ENCODE data around the gene GPD1.

The GPD1 gene

DNA sequence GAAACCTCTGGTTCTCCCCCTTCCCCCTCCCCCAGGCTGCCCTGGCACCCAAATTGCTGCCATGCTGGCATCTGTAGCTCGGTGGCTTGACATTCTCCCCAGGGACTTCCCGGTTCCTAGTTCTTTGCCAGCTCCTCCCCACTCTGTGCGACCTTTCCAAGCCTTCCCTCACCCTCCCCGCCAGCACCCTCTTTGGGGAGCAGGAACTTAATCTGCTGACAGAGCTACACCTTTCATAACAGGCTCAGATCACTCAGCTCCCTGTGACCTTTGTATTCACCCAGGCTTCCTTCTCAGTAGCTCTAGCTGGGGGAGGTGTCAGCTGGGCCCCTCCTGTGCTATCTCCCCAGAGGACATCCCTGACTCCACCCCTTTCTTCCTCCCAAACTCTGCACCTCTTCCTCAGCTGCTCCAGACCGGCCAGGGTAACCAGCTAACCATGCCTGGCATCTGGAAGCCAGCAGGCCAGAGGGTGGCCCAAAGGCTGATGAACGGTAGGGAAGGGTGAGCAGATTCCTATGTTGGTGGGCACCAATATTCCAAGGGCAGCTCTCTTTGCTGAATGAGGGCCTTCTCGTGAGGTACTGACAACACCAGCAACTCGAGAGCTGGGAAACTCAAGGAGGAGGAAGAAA, 6.4 kb downstream of the GPD1 start:
- DNase-seq (ENCODE audit: low read depth) = peak; percentile 72
- no peak overlapping the region for H3K4me3 ChIP-seq (ENCODE audit: low read depth, low read length)
- TF ChIP-seq, protein P1, sequence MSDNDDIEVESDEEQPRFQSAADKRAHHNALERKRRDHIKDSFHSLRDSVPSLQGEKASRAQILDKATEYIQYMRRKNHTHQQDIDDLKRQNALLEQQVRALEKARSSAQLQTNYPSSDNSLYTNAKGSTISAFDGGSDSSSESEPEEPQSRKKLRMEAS (IDR thresholded peaks at IDR 0.05; ENCODE audit: low read depth, low read length) = no peak
- TF ChIP-seq MYC (IDR thresholded peaks at IDR 0.05; ENCODE audit: low read depth, low read length) (no peak), POLR2A (IDR thresholded peaks at IDR 0.05; ENCODE audit: extremely low read depth, insufficient read length) (no peak)
- TF ChIP-seq, protein P2, sequence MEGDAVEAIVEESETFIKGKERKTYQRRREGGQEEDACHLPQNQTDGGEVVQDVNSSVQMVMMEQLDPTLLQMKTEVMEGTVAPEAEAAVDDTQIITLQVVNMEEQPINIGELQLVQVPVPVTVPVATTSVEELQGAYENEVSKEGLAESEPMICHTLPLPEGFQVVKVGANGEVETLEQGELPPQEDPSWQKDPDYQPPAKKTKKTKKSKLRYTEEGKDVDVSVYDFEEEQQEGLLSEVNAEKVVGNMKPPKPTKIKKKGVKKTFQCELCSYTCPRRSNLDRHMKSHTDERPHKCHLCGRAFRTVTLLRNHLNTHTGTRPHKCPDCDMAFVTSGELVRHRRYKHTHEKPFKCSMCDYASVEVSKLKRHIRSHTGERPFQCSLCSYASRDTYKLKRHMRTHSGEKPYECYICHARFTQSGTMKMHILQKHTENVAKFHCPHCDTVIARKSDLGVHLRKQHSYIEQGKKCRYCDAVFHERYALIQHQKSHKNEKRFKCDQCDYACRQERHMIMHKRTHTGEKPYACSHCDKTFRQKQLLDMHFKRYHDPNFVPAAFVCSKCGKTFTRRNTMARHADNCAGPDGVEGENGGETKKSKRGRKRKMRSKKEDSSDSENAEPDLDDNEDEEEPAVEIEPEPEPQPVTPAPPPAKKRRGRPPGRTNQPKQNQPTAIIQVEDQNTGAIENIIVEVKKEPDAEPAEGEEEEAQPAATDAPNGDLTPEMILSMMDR (IDR thresholded peaks at IDR 0.05; ENCODE audit: low read depth, low read length) = no peak

DNA sequence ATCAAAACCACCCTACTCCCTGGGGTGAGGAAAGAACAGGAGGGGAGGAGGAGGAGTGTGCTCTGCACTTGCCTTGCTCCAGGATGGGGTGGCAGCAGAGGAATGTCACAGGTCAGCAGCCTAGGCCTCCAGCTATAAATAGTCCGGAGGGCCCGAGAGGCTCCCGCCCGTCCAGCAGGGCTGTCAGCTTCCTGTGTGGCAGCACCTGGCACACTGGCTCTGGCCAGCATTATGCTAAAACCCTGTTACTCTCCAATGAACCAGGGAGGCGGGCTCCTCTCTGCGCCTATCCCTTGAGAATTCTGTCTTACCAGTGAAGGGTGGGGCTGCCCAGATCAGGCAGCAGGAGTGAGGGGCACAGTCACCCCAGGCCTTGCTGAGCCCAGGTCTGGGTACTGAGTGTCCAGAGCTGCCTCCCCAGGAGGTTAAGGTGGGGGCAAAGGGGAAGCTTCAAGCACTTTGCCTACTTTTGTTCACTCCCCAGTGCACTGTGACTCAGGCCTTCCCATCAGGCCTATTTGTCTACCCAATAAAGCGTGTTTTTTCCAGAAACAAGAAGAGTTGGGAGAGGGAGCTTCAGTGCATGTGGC, 7.0 kb downstream of the GPD1 start:
- DNase-seq (ENCODE audit: low read depth) = peak; percentile 57
- H3K4me3 ChIP-seq (ENCODE audit: low read depth, low read length) = no peak overlapping the region

DNA sequence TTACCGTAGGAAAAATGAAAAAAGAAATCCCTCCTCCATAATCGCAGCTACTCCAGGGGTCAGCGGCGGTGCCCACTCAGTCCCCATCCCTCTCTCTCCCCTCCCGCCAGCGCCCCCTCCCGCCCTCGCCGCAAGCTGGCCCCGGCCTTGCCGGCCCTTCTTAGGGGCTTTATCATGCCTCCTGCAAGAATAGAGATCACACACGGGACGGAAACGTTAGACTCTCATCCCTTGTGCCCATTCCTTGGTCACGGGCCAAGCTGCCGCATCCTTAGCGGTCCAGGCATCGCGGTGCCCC, 7.5 kb downstream of the GPD1 start:
- TF ChIP-seq POLR2A (IDR thresholded peaks at IDR 0.05; ENCODE audit: extremely low read depth, insufficient read length) = no peak
- TF ChIP-seq MYC (IDR thresholded peaks at IDR 0.05; ENCODE audit: low read depth, low read length) = no peak
- TF ChIP-seq, protein P2 (IDR thresholded peaks at IDR 0.05; ENCODE audit: low read depth, low read length) = no peak
- TF ChIP-seq, protein P1 (IDR thresholded peaks at IDR 0.05; ENCODE audit: low read depth, low read length) = no peak
- H3K4me3 ChIP-seq (ENCODE audit: low read depth, low read length) = no peak overlapping the region
- DNase-seq (ENCODE audit: low read depth) = no peak

More for the DNA sequence above, 7.0 kb downstream of the GPD1 start:
- TF ChIP-seq, protein P2 (IDR thresholded peaks at IDR 0.05; ENCODE audit: low read depth, low read length) = no peak
- TF ChIP-seq POLR2A (IDR thresholded peaks at IDR 0.05; ENCODE audit: extremely low read depth, insufficient read length) (no peak), MYC (IDR thresholded peaks at IDR 0.05; ENCODE audit: low read depth, low read length) (no peak)
- TF ChIP-seq, protein P1 (IDR thresholded peaks at IDR 0.05; ENCODE audit: low read depth, low read length) = no peak

GRCh38 chr12:50111693-50112455, 8.1 kb downstream of the GPD1 start, which contains the start of gene COX14:
Gene COX14, plus strand, starts transcription at chr12:50112236. Its CDS starts 7,808 bp downstream, at chr12:50120044.
- peak within 1 kb of the TSS; percentile 96 for H3K4me3 ChIP-seq (ENCODE audit: low read depth, low read length)
- TF ChIP-seq MYC (IDR thresholded peaks at IDR 0.05; ENCODE audit: low read depth, low read length) = peak; percentile 65
- TF ChIP-seq, protein P2 (IDR thresholded peaks at IDR 0.05; ENCODE audit: low read depth, low read length) = peak; percentile 87
- TF ChIP-seq, protein P1 (IDR thresholded peaks at IDR 0.05; ENCODE audit: low read depth, low read length) = peak; percentile 93
- peak; percentile 92 for TF ChIP-seq POLR2A (IDR thresholded peaks at IDR 0.05; ENCODE audit: extremely low read depth, insufficient read length)
- DNase-seq (ENCODE audit: low read depth) = peak; percentile 100

DNA sequence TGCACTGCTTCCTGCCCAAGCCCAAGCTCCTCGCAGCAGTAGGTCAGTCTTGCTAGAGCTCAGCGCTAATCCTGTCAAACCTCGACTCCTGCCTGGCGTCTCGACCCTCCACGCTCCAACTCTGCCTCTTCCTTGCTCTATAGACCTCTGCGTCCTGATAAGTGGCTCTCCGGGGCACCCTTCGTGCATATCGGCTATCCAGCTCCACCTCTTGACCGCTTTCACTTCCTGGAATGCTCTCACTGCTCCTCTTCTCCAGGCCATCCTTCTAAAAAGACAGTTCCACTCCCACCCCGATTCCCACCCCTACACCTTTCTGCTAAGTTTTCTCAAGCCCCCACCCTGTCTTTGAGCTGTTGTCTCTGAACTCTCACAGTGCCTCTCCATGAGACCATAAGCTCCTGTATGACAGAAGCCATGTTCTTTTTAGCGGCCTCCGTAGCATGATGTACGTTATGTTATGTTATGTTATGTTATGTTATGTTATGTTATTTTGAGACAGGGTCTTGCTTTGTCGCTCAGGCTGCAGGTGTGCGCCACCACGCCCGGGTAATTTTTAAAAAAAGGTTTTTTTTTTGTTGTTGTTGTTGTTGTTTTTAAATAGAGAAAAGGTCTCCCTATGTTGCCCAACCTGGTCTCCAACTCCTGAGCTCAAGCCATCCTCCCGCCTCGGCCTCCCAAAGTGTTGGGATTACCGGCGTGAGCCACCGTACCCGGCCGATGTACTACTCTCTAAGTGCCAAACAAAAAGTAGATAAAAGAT, 8.8 kb downstream of the GPD1 start:
- TF ChIP-seq, protein P1 (IDR thresholded peaks at IDR 0.05; ENCODE audit: low read depth, low read length) = no peak
- TF ChIP-seq MYC (IDR thresholded peaks at IDR 0.05; ENCODE audit: low read depth, low read length) = no peak
- no peak for TF ChIP-seq POLR2A (IDR thresholded peaks at IDR 0.05; ENCODE audit: extremely low read depth, insufficient read length)
- TF ChIP-seq, protein P2 (IDR thresholded peaks at IDR 0.05; ENCODE audit: low read depth, low read length) = no peak
- peak overlapping the region; percentile 96 for H3K4me3 ChIP-seq (ENCODE audit: low read depth, low read length)
- no peak for DNase-seq (ENCODE audit: low read depth)

All from NB4 (cell line).